Liver (tissue), 9 donors: ENCODE data around the gene WWOX. TPM values are rescaled to one million over a fixed set of nuclear protein-coding genes. Genes with fewer than 3 reads are reported as not detected.

Experiments used
- DNase-seq: peaks from one replicate; pipeline ENCODE4 v3.0.0-alpha.2; 2017; ENCODE audit warnings: low spot score
- H3K27ac ChIP-seq, 2 donors: one replicate each; pipeline ENCODE4 v1.7.0; 2013; ENCODE audit warnings: inconsistent platforms in 2 of 2, low read length in 2 of 2, control low read depth in 1 of 2, low read depth in 1 of 2, mild to moderate bottlenecking in 1 of 2
- H3K27me3 ChIP-seq, 4 donors: one replicate each; pipeline versions ENCODE4 v1.6.1 to v1.7.0; 2013; ENCODE audit warnings: low read length in 3 of 4, inconsistent platforms in 1 of 4, mild to moderate bottlenecking in 1 of 4, moderate library complexity in 1 of 4; ENCODE audit not compliant: control insufficient read depth in 4 of 4, insufficient read depth in 4 of 4
- H3K36me3 ChIP-seq, 4 donors: one replicate each; pipeline versions ENCODE4 v1.6.1 to v1.7.0; 2013; ENCODE audit warnings: low read length in 3 of 4, mild to moderate bottlenecking in 3 of 4, low read depth in 1 of 4, moderate library complexity in 1 of 4; ENCODE audit not compliant: control insufficient read depth in 4 of 4, insufficient read depth in 3 of 4
- H3K4me1 ChIP-seq, 4 donors: one replicate each; pipeline versions ENCODE4 v1.6.1 to v1.7.0; 2013; ENCODE audit warnings: low read length in 3 of 4, mild to moderate bottlenecking in 3 of 4, moderate library complexity in 1 of 4; ENCODE audit not compliant: control insufficient read depth in 4 of 4, insufficient read depth in 4 of 4
- H3K4me3 ChIP-seq, 3 donors: one replicate each; pipeline versions ENCODE4 v1.6.1 to v1.7.0; 2013; ENCODE audit warnings: low read length in 3 of 3, control low read depth in 1 of 3, low read depth in 1 of 3, mild to moderate bottlenecking in 1 of 3
- H3K9ac ChIP-seq, 2 donors: one replicate each; pipeline ENCODE4 v1.7.0; 2013; ENCODE audit warnings: low read length in 2 of 2, mild to moderate bottlenecking in 2 of 2, moderate library complexity in 2 of 2, control low read depth in 1 of 2, low read depth in 1 of 2
- H3K9me3 ChIP-seq, 4 donors: one replicate each; pipeline versions ENCODE4 v1.6.1 to v1.7.0; 2013; ENCODE audit warnings: low read length in 3 of 4; ENCODE audit not compliant: control insufficient read depth in 4 of 4
- ATF3 ChIP-seq: IDR thresholded peaks from 2 replicates; pipeline ENCODE4 v1.6.1; 2016; ENCODE audit warnings: antibody characterized with exemption
- CTCF ChIP-seq: fragments of 150-350 bp; IDR thresholded peaks from 2 replicates; pipeline ENCODE4 v1.5.1; 2017; ENCODE audit warnings: improper control_type of control experiment, low read depth, low read length; ENCODE audit not compliant: missing input control
- EGR1 ChIP-seq, 2 donors: IDR thresholded peaks; 2 replicates each; pipeline ENCODE4 v1.6.1; 2016 to 2018; ENCODE audit warnings: antibody characterized with exemption in 2 of 2, low read depth in 2 of 2
- FOXA1 ChIP-seq: IDR thresholded peaks from 2 replicates; pipeline ENCODE4 v1.6.1; 2016; ENCODE audit warnings: antibody characterized with exemption
- FOXA2 ChIP-seq: IDR thresholded peaks from 2 replicates; pipeline ENCODE4 v1.6.1; 2016; ENCODE audit warnings: antibody characterized with exemption
- GABPA ChIP-seq, 2 donors: IDR thresholded peaks in 1 of 2; conservative IDR thresholded peaks in 1 of 2; 2 replicates each; pipeline ENCODE4 v1.6.1; 2016; ENCODE audit warnings: antibody characterized with exemption in 2 of 2, mild to moderate bottlenecking in 1 of 2, moderate library complexity in 1 of 2
- HNF4A ChIP-seq, 2 donors: conservative IDR thresholded peaks; 2 replicates each; pipeline ENCODE4 v1.6.1; 2016; ENCODE audit warnings: antibody characterized with exemption in 2 of 2, mild to moderate bottlenecking in 2 of 2
- HNF4G ChIP-seq: IDR thresholded peaks from 2 replicates; pipeline ENCODE4 v1.6.1; 2016; ENCODE audit warnings: antibody characterized with exemption
- JUND ChIP-seq, 2 donors: IDR thresholded peaks; 2 replicates each; pipeline ENCODE4 v1.6.1; 2016; ENCODE audit warnings: antibody characterized with exemption in 2 of 2
- MAX ChIP-seq: IDR thresholded peaks from 2 replicates; pipeline ENCODE4 v1.6.1; 2016; ENCODE audit warnings: antibody characterized with exemption
- NR2F2 ChIP-seq: IDR thresholded peaks from 2 replicates; pipeline ENCODE4 v1.6.1; 2016; ENCODE audit warnings: antibody characterized with exemption
- RAD21 ChIP-seq, 2 donors: IDR thresholded peaks; 2 replicates each; pipeline ENCODE4 v1.6.1; 2016; ENCODE audit warnings: antibody characterized with exemption in 2 of 2, mild to moderate bottlenecking in 2 of 2
- REST ChIP-seq: IDR thresholded peaks from 2 replicates; pipeline ENCODE4 v1.6.1; 2016; ENCODE audit warnings: antibody characterized with exemption, mild to moderate bottlenecking
- RXRA ChIP-seq, 2 donors: IDR thresholded peaks; 2 replicates each; pipeline ENCODE4 v1.6.1; 2017 to 2018; ENCODE audit warnings: antibody characterized with exemption in 2 of 2, mild to moderate bottlenecking in 1 of 2
- SP1 ChIP-seq: IDR thresholded peaks from 2 replicates; pipeline ENCODE4 v1.6.1; 2018; ENCODE audit warnings: antibody characterized with exemption, mild to moderate bottlenecking
- TAF1 ChIP-seq: conservative IDR thresholded peaks from 2 replicates; pipeline ENCODE4 v1.6.1; 2016; ENCODE audit warnings: antibody characterized with exemption, mild to moderate bottlenecking
- YY1 ChIP-seq: IDR thresholded peaks from 2 replicates; pipeline ENCODE4 v1.6.1; 2016; ENCODE audit warnings: antibody characterized with exemption, mild to moderate bottlenecking
- ZBTB33 ChIP-seq: IDR thresholded peaks from 2 replicates; pipeline ENCODE4 v1.6.1; 2016; ENCODE audit warnings: antibody characterized with exemption
- WGBS: extraction: QIAGEN DNeasy Blood & Tissue Kit; methylation state at CpG from one replicate; pipeline ENCODE4 v1.1.7; 2013; 5-methylcytosine and 5-hydroxymethylcytosine counted together
- polyA plus RNA-seq, 2 donors: library from polyadenylated mRNA; stranded (reverse) in 1 of 2; unstranded in 1 of 2; fragments of 200-250 nt in 1 of 2; fragments of >200 nt in 1 of 2; fragmentation: Nextera tagmentation in 1 of 2; extraction: Ambion mirVana in 1 of 2; gene quantifications; one replicate each; pipeline versions ENCODE4 v1.2.1 to v1.2.3, GENCODE V29; 2013 to 2015
- total RNA-seq, 2 donors: library from RNA; depleted of rRNA; stranded (reverse); fragments of >200 nt; gene quantifications; one replicate each; pipeline ENCODE4 v1.2.3, GENCODE V29; 2014
- donor health status: healthy.
- donor health status: healthy.
- donor health status: healthy.
- donor health status: healthy.
- donor health status: healthy.

Gene WWOX
- total and polyA plus RNA-seq, 4 donors: 9.8 to 46.0 (median 15.3) TPM

GRCh38 chr16:78663690-78664089 lies 564.2 kb downstream of the WWOX start:
- H3K9me3 ChIP-seq: no peaks in the 10 kb centered on the region
- WGBS: 98% methylated on average over 5 of the region's 5 CpGs

GRCh38 chr16:78664811-78665772 lies 565.6 kb downstream of the WWOX start:
- 94% methylated on average over 19 of the region's 19 CpGs for WGBS
- no peaks in the 10 kb centered on the region for H3K27me3 ChIP-seq
- no peaks in the 10 kb centered on the region for H3K36me3 ChIP-seq
- no peak for DNase-seq
- H3K4me1 ChIP-seq: no peaks in the 10 kb centered on the region
- H3K4me3 ChIP-seq: no peak overlapping the region
- no peak overlapping the region for H3K27ac ChIP-seq
- no peaks in the 10 kb centered on the region for H3K9me3 ChIP-seq
- no peak overlapping the region for H3K9ac ChIP-seq
- TF ChIP-seq RAD21 (IDR thresholded peaks at IDR 0.05) (no peak), HNF4A (conservative IDR thresholded peaks at IDR 0.05) (no peak), MAX (no peak), FOXA1 (no peak), TAF1 (no peak), NR2F2 (no peak), JUND (IDR thresholded peaks at IDR 0.05) (no peak), REST (no peak), ATF3 (no peak), CTCF (no peak), HNF4G (no peak), EGR1 (IDR thresholded peaks at IDR 0.05; ENCODE audit: low read depth in 2 of 2) (no peak), RXRA (IDR thresholded peaks at IDR 0.05) (no peak), GABPA (IDR thresholded peaks at IDR 0.05 in 1 of 2, conservative IDR thresholded peaks at IDR 0.05 in 1 of 2) (no peak), YY1 (no peak), SP1 (no peak), ZBTB33 (no peak), FOXA2 (no peak)

More at GRCh38 chr16:78663690-78664089, 564.2 kb downstream of the WWOX start:
- no peak overlapping the region for H3K9ac ChIP-seq
- H3K4me1 ChIP-seq: no peaks in the 10 kb centered on the region
- H3K36me3 ChIP-seq: no peaks in the 10 kb centered on the region
- H3K27ac ChIP-seq: no peak overlapping the region
- no peak for DNase-seq
- TF ChIP-seq RXRA (IDR thresholded peaks at IDR 0.05): no peak
- no peak for TF ChIP-seq NR2F2
- TF ChIP-seq HNF4A (conservative IDR thresholded peaks at IDR 0.05): no peak
- TF ChIP-seq CTCF: no peak
- no peak for TF ChIP-seq SP1
- H3K4me3 ChIP-seq: no peak overlapping the region
- no peaks in the 10 kb centered on the region for H3K27me3 ChIP-seq
